Glutamatergic neuron (in vitro differentiated cells): Measurements from ENCODE around the gene SHANK3. TPM values are rescaled to one million over a fixed set of nuclear protein-coding genes. Genes with fewer than 3 reads are reported as not detected.

ENCODE experiments used
- DNase-seq: peaks from one replicate; pipeline ENCODE4 v3.0.0; 2022
- H3K27ac Mint-ChIP-seq: one replicate; pipeline ENCODE4 v1.8.0; 2020; ENCODE audit warnings: mild to moderate bottlenecking, mixed read lengths, inconsistent platforms; ENCODE audit not compliant: unreplicated experiment
- H3K27me3 Mint-ChIP-seq: one replicate; pipeline ENCODE4 v1.8.0; 2020; ENCODE audit warnings: mild to moderate bottlenecking, moderate library complexity, mixed read lengths, inconsistent platforms; ENCODE audit not compliant: unreplicated experiment
- H3K36me3 Mint-ChIP-seq: one replicate; pipeline ENCODE4 v1.8.0; 2020; ENCODE audit warnings: mild to moderate bottlenecking, mixed read lengths, inconsistent platforms; ENCODE audit not compliant: unreplicated experiment
- H3K4me1 Mint-ChIP-seq: one replicate; pipeline ENCODE4 v1.8.0; 2020; ENCODE audit warnings: mild to moderate bottlenecking, low read depth, mixed read lengths, inconsistent platforms; ENCODE audit not compliant: unreplicated experiment
- H3K4me3 Mint-ChIP-seq: one replicate; pipeline ENCODE4 v1.8.0; 2020; ENCODE audit warnings: mild to moderate bottlenecking, mixed read lengths, inconsistent platforms; ENCODE audit not compliant: unreplicated experiment
- H3K9me3 Mint-ChIP-seq: one replicate; pipeline ENCODE4 v1.8.0; 2020; ENCODE audit warnings: mild to moderate bottlenecking, moderate library complexity, mixed read lengths, inconsistent platforms; ENCODE audit not compliant: unreplicated experiment
- total RNA-seq: library from RNA; stranded (reverse); fragmentation: NEBNext Ultra II Directional; extraction: Animal tissue kit (Norgen Biotek cat#: 25700); gene quantifications from one replicate; pipeline ENCODE4 v1.2.1, GENCODE V29; 2021; ENCODE audit not compliant: unreplicated experiment
- TF ChIP-seq, protein P1 (sequence below): fragments of 200-600 bp; sonication (generic); IDR thresholded peaks from one replicate; pipeline ENCODE4 v1.5.0; 2021; ENCODE audit not compliant: partially characterized antibody, unreplicated experiment

The SHANK3 gene
- total RNA-seq, 1 donor from 2014 or later, result 20.4 TPM

DNA sequence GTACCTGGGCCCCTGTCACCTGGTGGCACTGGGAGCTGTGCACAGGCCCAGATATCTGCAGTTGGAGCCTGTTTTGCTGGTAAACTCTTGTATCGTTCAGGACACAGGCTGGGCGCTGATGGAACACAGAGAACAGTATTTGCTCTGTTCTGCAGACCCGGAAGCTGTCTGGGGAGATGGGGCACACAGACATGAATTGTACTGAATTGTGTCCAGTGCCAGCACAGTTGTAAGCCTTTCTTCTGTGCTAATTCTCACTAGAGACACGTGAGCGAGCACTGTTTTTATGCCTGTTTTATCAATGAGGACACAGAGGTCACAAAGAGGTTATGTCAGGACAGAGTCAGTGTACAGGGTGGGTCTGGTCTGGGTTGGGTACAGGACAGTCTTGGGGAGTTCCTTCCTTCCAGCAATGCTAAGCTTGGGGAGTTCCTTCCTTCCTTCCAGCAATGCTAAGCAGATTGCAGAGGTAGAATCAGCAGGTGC is 41.0 kb downstream of the SHANK3 start:
- no peak overlapping the region for H3K27ac Mint-ChIP-seq
- H3K9me3 Mint-ChIP-seq, result peaks cover 8% of the 10 kb centered on the region
- H3K4me3 Mint-ChIP-seq, result no peak overlapping the region
- peaks cover 11% of the 10 kb centered on the region for H3K36me3 Mint-ChIP-seq
- peaks cover 23% of the 10 kb centered on the region for H3K27me3 Mint-ChIP-seq
- TF ChIP-seq, protein P1, sequence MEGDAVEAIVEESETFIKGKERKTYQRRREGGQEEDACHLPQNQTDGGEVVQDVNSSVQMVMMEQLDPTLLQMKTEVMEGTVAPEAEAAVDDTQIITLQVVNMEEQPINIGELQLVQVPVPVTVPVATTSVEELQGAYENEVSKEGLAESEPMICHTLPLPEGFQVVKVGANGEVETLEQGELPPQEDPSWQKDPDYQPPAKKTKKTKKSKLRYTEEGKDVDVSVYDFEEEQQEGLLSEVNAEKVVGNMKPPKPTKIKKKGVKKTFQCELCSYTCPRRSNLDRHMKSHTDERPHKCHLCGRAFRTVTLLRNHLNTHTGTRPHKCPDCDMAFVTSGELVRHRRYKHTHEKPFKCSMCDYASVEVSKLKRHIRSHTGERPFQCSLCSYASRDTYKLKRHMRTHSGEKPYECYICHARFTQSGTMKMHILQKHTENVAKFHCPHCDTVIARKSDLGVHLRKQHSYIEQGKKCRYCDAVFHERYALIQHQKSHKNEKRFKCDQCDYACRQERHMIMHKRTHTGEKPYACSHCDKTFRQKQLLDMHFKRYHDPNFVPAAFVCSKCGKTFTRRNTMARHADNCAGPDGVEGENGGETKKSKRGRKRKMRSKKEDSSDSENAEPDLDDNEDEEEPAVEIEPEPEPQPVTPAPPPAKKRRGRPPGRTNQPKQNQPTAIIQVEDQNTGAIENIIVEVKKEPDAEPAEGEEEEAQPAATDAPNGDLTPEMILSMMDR, result no peak
- DNase-seq, result peak; percentile 6
- peaks cover 4% of the 10 kb centered on the region for H3K4me1 Mint-ChIP-seq

GRCh38 chr22:50714150-50714549 is 41.5 kb downstream of the SHANK3 start:
- H3K27me3 Mint-ChIP-seq, result peaks cover 28% of the 10 kb centered on the region
- TF ChIP-seq, protein P1, result no peak
- no peak overlapping the region for H3K27ac Mint-ChIP-seq
- peaks cover 4% of the 10 kb centered on the region for H3K4me1 Mint-ChIP-seq
- peak; percentile 3 for DNase-seq
- peaks cover 6% of the 10 kb centered on the region for H3K9me3 Mint-ChIP-seq
- peaks cover 11% of the 10 kb centered on the region for H3K36me3 Mint-ChIP-seq
- H3K4me3 Mint-ChIP-seq, result no peak overlapping the region

DNA sequence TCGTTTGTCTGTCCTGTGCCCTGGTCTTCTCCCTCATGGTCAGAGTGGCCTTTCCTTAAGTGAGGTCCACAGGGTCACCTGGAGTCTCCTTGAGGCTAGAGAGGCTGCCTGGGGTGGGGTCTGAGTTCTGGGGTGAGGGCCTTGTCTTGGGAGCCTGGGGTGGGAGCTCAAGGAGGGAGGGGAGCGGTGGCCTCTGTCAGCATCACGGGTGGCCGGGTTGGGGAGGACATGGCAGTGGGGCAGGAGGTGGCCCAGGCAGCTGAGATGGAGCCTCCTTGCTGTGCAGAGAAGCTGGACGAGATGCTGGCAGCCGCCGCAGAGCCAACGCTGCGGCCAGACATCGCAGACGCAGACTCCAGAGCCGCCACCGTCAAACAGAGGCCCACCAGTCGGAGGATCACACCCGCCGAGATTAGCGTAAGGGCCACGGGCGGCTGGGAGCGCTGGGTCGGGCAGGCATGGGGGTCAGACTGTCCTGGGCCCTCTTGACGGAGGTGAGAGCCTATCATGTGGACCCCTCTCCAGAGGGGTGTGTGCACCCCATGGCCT is 42.1 kb downstream of the SHANK3 start:
- peaks cover 6% of the 10 kb centered on the region for H3K9me3 Mint-ChIP-seq
- peaks cover 11% of the 10 kb centered on the region for H3K36me3 Mint-ChIP-seq
- H3K27me3 Mint-ChIP-seq, result peaks cover 32% of the 10 kb centered on the region
- DNase-seq, result no peak
- H3K4me1 Mint-ChIP-seq, result peaks cover 4% of the 10 kb centered on the region
- TF ChIP-seq, protein P1, result no peak
- no peak overlapping the region for H3K4me3 Mint-ChIP-seq
- H3K27ac Mint-ChIP-seq, result no peak overlapping the region

DNA sequence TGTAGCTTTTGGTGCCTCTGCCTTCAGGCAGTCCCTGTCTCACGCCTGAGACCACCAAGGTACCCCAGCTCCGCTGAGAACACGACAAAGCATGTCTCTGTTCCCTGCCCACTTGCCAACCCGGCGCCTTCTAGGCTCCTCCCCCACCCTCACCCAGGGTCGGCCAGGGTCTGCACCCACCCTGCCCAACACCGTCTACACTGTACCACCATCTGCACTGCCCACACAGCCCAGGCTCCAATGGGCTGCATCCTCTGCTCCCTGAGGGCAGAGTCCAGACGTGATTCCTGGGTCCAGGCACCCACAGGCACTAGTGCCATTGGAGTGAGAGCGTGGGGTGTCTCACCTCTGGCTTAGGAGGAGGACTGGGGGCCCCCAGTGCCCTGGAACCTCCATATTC is 42.6 kb downstream of the SHANK3 start:
- no peak for DNase-seq
- Mint-ChIP-seq H3K9me3 (peaks cover 6% of the 10 kb centered on the region), H3K27ac (no peak overlapping the region), H3K27me3 (peaks cover 32% of the 10 kb centered on the region), H3K4me1 (peaks cover 4% of the 10 kb centered on the region), H3K36me3 (peaks cover 11% of the 10 kb centered on the region), H3K4me3 (no peak overlapping the region)
- TF ChIP-seq, protein P1, result no peak

DNA sequence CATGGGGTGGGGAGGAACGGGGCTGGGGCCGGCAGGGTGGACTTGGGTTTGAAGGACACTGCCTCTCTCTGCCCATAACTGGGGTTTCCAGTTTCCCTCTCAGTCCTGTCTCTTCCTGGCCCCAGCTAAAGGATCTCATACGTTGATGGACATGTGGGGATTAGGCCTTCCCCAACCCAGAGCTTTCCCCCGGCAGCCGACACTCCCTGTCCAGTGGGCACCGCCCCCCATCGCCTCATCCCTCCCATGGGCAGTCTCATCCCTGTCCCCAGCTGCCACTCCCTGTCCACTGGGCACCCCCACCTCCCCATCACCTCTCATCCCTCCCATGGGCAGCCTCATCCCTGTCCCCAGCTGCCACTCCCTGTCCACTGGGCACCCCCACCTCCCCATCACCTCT is 43.2 kb downstream of the SHANK3 start:
- H3K27me3 Mint-ChIP-seq, result peaks cover 32% of the 10 kb centered on the region
- no peak for DNase-seq
- TF ChIP-seq, protein P1, result no peak
- peaks cover 7% of the 10 kb centered on the region for H3K36me3 Mint-ChIP-seq
- H3K4me3 Mint-ChIP-seq, result no peak overlapping the region
- no peak overlapping the region for H3K27ac Mint-ChIP-seq
- H3K9me3 Mint-ChIP-seq, result peaks cover 6% of the 10 kb centered on the region
- H3K4me1 Mint-ChIP-seq, result peaks cover 1% of the 10 kb centered on the region
